Body of pancreas (tissue), 4 donors: ENCODE data around the gene ANXA10.
"Not testable (repeated sequence)": the region's sequence is repeated elsewhere in the genome, so short reads cannot be mapped to it uniquely, and the experiment has no call there.

ENCODE experiments used
- POLR2A ChIP-seq, 3 donors: fragments of 450-650 bp; IDR thresholded peaks; one replicate each; pipeline ENCODE4 v1.6.1; 2016; ENCODE audit warnings: antibody characterized with exemption in 3 of 3, mild to moderate bottlenecking in 2 of 3
- TF ChIP-seq, protein P1 (sequence below), 7 experiments: fragments of 450-650 bp in 4 of 7; fragments of 200-600 bp in 3 of 7; sonication (generic) in 3 of 7; IDR thresholded peaks; one replicate each; pipeline ENCODE4 v1.5.1; 2016 to 2019; ENCODE audit warnings: antibody characterized with exemption in 7 of 7

GRCh38 chr4:168137695-168138094 is 45.4 kb downstream of the ANXA10 start:
- not testable (repeated sequence) for TF ChIP-seq POLR2A (IDR thresholded peaks at IDR 0.05)
- TF ChIP-seq, protein P1, sequence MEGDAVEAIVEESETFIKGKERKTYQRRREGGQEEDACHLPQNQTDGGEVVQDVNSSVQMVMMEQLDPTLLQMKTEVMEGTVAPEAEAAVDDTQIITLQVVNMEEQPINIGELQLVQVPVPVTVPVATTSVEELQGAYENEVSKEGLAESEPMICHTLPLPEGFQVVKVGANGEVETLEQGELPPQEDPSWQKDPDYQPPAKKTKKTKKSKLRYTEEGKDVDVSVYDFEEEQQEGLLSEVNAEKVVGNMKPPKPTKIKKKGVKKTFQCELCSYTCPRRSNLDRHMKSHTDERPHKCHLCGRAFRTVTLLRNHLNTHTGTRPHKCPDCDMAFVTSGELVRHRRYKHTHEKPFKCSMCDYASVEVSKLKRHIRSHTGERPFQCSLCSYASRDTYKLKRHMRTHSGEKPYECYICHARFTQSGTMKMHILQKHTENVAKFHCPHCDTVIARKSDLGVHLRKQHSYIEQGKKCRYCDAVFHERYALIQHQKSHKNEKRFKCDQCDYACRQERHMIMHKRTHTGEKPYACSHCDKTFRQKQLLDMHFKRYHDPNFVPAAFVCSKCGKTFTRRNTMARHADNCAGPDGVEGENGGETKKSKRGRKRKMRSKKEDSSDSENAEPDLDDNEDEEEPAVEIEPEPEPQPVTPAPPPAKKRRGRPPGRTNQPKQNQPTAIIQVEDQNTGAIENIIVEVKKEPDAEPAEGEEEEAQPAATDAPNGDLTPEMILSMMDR (IDR thresholded peaks at IDR 0.05) = not testable (repeated sequence)
